HEK293 (cell line): ENCODE results near the gene ARID5A.

Source experiments
- CTCF ChIA-PET: fragments of 350-600 bp; formaldehyde crosslinking; extraction: SDS; loops from one replicate; lab custom pipeline; 2021; ENCODE audit warnings: antibody characterized with exemption; lab: Yijun Ruan, JAX
- POLR2A ChIA-PET: fragments of 300-600 bp; formaldehyde crosslinking; extraction: SDS; loops from one replicate; lab custom pipeline; 2020; ENCODE audit warnings: antibody characterized with exemption, inconsistent platforms; lab: Yijun Ruan, JAX
- H3K27ac ChIP-seq: fragments of 200-500 bp; sonication (Bioruptor generic); 2 replicates; pipeline ENCODE4 v1.5.1; 2014; ENCODE audit warnings: low read depth, low read length, control low read depth, inconsistent platforms; ENCODE audit errors: extremely low read depth
- H3K36me3 ChIP-seq, 2 experiments: fragments of 200-500 bp in 1 of 2; sonication (Bioruptor generic) in 1 of 2; 1 replicate in 1 of 2; 2 replicates in 1 of 2; pipeline ENCODE4 v1.5.1; 2014 to 2017; ENCODE audit warnings: inconsistent platforms in 2 of 2, low read length in 2 of 2; ENCODE audit not compliant: control insufficient read depth in 2 of 2, insufficient read depth in 1 of 2
- H3K4me1 ChIP-seq: fragments of 200-500 bp; sonication (Bioruptor generic); 2 replicates; pipeline ENCODE4 v1.5.1; 2014; ENCODE audit warnings: mild to moderate bottlenecking, low read length, inconsistent platforms; ENCODE audit not compliant: control insufficient read depth, insufficient read depth
- H3K4me3 ChIP-seq: 2 replicates; pipeline ENCODE4 v1.5.1; 2011; ENCODE audit warnings: low read depth, mild to moderate bottlenecking, control low read depth, low read length, moderate library complexity
- H3K9me3 ChIP-seq: fragments of 200-500 bp; sonication (Bioruptor generic); 2 replicates; pipeline ENCODE4 v1.5.1; 2014; ENCODE audit warnings: low read depth, low read length, inconsistent platforms; ENCODE audit not compliant: control insufficient read depth, insufficient read depth
- RBAK ChIP-seq: fragments of 450-650 bp; formaldehyde crosslinking; IDR thresholded peaks from 2 replicates; pipeline ENCODE4 v1.5.1; 2016; ENCODE audit warnings: missing biosample characterization, missing genetic modification characterization
- TSHZ1 ChIP-seq: fragments of 450-650 bp; formaldehyde crosslinking; IDR thresholded peaks from 2 replicates; pipeline ENCODE4 v1.5.1; 2016; ENCODE audit warnings: missing biosample characterization, missing genetic modification characterization, borderline replicate concordance
- ZNF133 ChIP-seq: fragments of 450-650 bp; formaldehyde crosslinking; IDR thresholded peaks from 2 replicates; pipeline ENCODE4 v1.5.1; 2016; ENCODE audit warnings: missing biosample characterization, missing genetic modification characterization
- ZNF2 ChIP-seq: fragments of 450-650 bp; formaldehyde crosslinking; IDR thresholded peaks from 2 replicates; pipeline ENCODE4 v1.5.1; 2016; ENCODE audit warnings: missing biosample characterization, missing genetic modification characterization
- ZNF221 ChIP-seq: fragments of 450-650 bp; formaldehyde crosslinking; IDR thresholded peaks from 2 replicates; pipeline ENCODE4 v1.5.1; 2017; ENCODE audit warnings: missing biosample characterization, missing genetic modification characterization, borderline replicate concordance
- ZNF335 ChIP-seq: fragments of 450-650 bp; formaldehyde crosslinking; conservative IDR thresholded peaks from 2 replicates; pipeline ENCODE4 v1.5.1; 2016; ENCODE audit warnings: missing biosample characterization, missing genetic modification characterization
- ZNF354C ChIP-seq: fragments of 450-650 bp; formaldehyde crosslinking; IDR thresholded peaks from 2 replicates; pipeline ENCODE4 v1.5.1; 2016; ENCODE audit warnings: missing biosample characterization, missing genetic modification characterization, low read depth, borderline replicate concordance
- ZNF394 ChIP-seq: fragments of 450-650 bp; formaldehyde crosslinking; IDR thresholded peaks from 2 replicates; pipeline ENCODE4 v1.5.1; 2016; ENCODE audit warnings: missing biosample characterization, missing genetic modification characterization, mild to moderate bottlenecking, moderate library complexity, borderline replicate concordance
- ZNF449 ChIP-seq: fragments of 450-650 bp; formaldehyde crosslinking; IDR thresholded peaks from 2 replicates; pipeline ENCODE4 v1.5.1; 2017; ENCODE audit warnings: missing biosample characterization, mild to moderate bottlenecking, missing genetic modification characterization, moderate library complexity
- ZNF621 ChIP-seq: fragments of 450-650 bp; formaldehyde crosslinking; IDR thresholded peaks from 2 replicates; pipeline ENCODE4 v1.5.1; 2017; ENCODE audit warnings: missing biosample characterization, missing genetic modification characterization
- ZNF701 ChIP-seq: fragments of 450-650 bp; formaldehyde crosslinking; IDR thresholded peaks from 2 replicates; pipeline ENCODE4 v1.5.1; 2016; ENCODE audit warnings: missing biosample characterization, missing genetic modification characterization
- ZNF768 ChIP-seq: fragments of 450-650 bp; formaldehyde crosslinking; IDR thresholded peaks from 2 replicates; pipeline ENCODE4 v1.5.1; 2018; ENCODE audit warnings: missing biosample characterization, mild to moderate bottlenecking, missing genetic modification characterization
- ZNF777 ChIP-seq: fragments of 450-650 bp; formaldehyde crosslinking; IDR thresholded peaks from 2 replicates; pipeline ENCODE4 v1.5.1; 2017; ENCODE audit warnings: missing biosample characterization, missing genetic modification characterization, borderline replicate concordance
- ZNF791 ChIP-seq: fragments of 450-650 bp; formaldehyde crosslinking; IDR thresholded peaks from 2 replicates; pipeline ENCODE4 v1.5.1; 2016; ENCODE audit warnings: missing biosample characterization, missing genetic modification characterization
- TF ChIP-seq, protein P1 (sequence below): fragments of 450-650 bp; formaldehyde crosslinking; IDR thresholded peaks from 2 replicates; pipeline ENCODE4 v1.5.0; 2017; ENCODE audit warnings: missing biosample characterization, missing genetic modification characterization, borderline replicate concordance
- TF ChIP-seq, protein P2 (sequence below): fragments of 450-650 bp; formaldehyde crosslinking; IDR thresholded peaks from 2 replicates; pipeline ENCODE4 v1.5.1; 2016; ENCODE audit warnings: missing biosample characterization, missing genetic modification characterization
- TF ChIP-seq, protein P3 (sequence below): fragments of 450-650 bp; formaldehyde crosslinking; IDR thresholded peaks from 2 replicates; pipeline ENCODE4 v1.5.1; 2016; ENCODE audit warnings: missing biosample characterization, missing genetic modification characterization

Gene ARID5A

DNA sequence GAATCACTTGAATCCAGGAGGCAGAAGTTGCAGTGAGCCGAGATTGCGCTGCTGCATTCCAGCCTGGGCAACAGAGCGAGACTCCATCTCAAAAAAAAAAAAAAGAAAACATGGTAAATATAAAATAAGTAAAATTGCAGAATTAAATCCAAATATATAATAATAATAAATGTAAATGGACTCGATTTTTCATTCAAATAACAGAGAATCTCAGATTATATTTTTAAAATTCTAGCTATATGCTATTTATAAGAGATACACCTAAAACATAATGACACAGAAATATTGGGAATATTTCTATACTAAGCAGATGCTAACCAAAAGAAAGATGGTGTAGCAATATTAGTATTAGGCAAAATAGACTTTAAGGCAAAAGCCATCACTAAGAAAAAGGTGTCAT is 16.3 kb upstream of the ARID5A start:
- no peaks in the 10 kb centered on the region for H3K36me3 ChIP-seq
- ChIA-PET CTCF (interaction anchor here (0.6 to 2.3 kb wide), 2 partner anchors 10 to 62 kb away, joined by 3 to 13 read pairs; no protein-coding TSS in a partner anchor), POLR2A (no interaction called here)
- H3K27ac ChIP-seq = no peak overlapping the region
- H3K4me3 ChIP-seq = no peak overlapping the region
- H3K9me3 ChIP-seq = no peaks in the 10 kb centered on the region
- H3K4me1 ChIP-seq = no peaks in the 10 kb centered on the region
- no peak for TF ChIP-seq ZNF777 (tag by site-specific recombination)
- no peak for TF ChIP-seq ZNF2 (tag by site-specific recombination)
- TF ChIP-seq RBAK (tag by site-specific recombination) = no peak
- TF ChIP-seq, protein P1, sequence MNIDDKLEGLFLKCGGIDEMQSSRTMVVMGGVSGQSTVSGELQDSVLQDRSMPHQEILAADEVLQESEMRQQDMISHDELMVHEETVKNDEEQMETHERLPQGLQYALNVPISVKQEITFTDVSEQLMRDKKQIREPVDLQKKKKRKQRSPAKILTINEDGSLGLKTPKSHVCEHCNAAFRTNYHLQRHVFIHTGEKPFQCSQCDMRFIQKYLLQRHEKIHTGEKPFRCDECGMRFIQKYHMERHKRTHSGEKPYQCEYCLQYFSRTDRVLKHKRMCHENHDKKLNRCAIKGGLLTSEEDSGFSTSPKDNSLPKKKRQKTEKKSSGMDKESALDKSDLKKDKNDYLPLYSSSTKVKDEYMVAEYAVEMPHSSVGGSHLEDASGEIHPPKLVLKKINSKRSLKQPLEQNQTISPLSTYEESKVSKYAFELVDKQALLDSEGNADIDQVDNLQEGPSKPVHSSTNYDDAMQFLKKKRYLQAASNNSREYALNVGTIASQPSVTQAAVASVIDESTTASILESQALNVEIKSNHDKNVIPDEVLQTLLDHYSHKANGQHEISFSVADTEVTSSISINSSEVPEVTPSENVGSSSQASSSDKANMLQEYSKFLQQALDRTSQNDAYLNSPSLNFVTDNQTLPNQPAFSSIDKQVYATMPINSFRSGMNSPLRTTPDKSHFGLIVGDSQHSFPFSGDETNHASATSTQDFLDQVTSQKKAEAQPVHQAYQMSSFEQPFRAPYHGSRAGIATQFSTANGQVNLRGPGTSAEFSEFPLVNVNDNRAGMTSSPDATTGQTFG (tag by site-specific recombination) = no peak
- TF ChIP-seq ZNF354C (tag by site-specific recombination) = no peak

DNA sequence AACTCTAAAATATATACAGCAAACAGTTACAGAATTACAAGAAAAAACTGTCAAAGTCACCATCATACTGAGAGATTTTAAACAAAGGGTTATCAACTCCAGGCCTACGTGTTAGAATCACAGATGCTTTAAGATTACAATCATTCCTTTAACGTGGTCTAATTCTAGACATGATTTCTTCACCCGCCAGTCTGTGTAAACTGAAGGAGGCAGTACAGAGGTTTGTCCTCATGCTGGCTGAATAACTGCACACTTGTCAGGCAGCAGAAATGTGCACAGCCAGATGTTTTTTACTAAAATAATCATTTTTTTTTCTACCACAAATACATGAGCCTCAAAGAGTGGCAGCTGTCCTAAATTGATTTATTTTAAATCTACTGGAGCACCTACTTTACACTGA is 15.9 kb upstream of the ARID5A start:
- ChIA-PET CTCF (interaction anchor here (0.6 to 2.3 kb wide), 2 partner anchors 10 to 62 kb away, joined by 3 to 13 read pairs; no protein-coding TSS in a partner anchor), POLR2A (no interaction called here)
- Histone ChIP-seq H3K36me3 (no peaks in the 10 kb centered on the region), H3K4me1 (no peaks in the 10 kb centered on the region), H3K9me3 (no peaks in the 10 kb centered on the region), H3K27ac (no peak overlapping the region), H3K4me3 (no peak overlapping the region)
- TF ChIP-seq ZNF791 (tag by site-specific recombination) = no peak
- no peak for TF ChIP-seq ZNF768 (tag by site-specific recombination)
- TF ChIP-seq ZNF394 = no peak
- no peak for TF ChIP-seq ZNF221 (tag by site-specific recombination)
- no peak for TF ChIP-seq ZNF701 (tag by site-specific recombination)
- no peak for TF ChIP-seq ZNF621 (tag by site-specific recombination)
- TF ChIP-seq ZNF335 (tag by site-specific recombination) = no peak
- TF ChIP-seq, protein P2, sequence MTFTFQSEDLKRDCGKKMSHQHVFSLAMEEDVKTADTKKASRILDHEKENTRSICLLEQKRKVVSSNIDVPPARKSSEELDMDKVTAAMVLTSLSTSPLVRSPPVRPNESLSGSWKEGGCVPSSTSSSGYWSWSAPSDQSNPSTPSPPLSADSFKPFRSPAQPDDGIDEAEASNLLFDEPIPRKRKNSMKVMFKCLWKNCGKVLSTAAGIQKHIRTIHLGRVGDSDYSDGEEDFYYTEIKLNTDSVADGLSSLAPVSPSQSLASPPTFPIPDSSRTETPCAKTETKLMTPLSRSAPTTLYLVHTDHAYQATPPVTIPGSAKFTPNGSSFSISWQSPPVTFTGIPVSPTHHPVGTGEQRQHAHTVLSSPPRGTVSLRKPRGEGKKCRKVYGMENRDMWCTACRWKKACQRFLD = no peak
- TF ChIP-seq, protein P3, sequence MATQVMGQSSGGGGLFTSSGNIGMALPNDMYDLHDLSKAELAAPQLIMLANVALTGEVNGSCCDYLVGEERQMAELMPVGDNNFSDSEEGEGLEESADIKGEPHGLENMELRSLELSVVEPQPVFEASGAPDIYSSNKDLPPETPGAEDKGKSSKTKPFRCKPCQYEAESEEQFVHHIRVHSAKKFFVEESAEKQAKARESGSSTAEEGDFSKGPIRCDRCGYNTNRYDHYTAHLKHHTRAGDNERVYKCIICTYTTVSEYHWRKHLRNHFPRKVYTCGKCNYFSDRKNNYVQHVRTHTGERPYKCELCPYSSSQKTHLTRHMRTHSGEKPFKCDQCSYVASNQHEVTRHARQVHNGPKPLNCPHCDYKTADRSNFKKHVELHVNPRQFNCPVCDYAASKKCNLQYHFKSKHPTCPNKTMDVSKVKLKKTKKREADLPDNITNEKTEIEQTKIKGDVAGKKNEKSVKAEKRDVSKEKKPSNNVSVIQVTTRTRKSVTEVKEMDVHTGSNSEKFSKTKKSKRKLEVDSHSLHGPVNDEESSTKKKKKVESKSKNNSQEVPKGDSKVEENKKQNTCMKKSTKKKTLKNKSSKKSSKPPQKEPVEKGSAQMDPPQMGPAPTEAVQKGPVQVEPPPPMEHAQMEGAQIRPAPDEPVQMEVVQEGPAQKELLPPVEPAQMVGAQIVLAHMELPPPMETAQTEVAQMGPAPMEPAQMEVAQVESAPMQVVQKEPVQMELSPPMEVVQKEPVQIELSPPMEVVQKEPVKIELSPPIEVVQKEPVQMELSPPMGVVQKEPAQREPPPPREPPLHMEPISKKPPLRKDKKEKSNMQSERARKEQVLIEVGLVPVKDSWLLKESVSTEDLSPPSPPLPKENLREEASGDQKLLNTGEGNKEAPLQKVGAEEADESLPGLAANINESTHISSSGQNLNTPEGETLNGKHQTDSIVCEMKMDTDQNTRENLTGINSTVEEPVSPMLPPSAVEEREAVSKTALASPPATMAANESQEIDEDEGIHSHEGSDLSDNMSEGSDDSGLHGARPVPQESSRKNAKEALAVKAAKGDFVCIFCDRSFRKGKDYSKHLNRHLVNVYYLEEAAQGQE (tag by site-specific recombination) = no peak
- TF ChIP-seq ZNF133 = no peak
- TF ChIP-seq ZNF449 = no peak
- TF ChIP-seq TSHZ1 (tag by site-specific recombination) = no peak
